Mucosa of descending colon (tissue), 3 donors: ENCODE measurements around the gene ERI2. TPM values are rescaled to one million over a fixed set of nuclear protein-coding genes. Genes with fewer than 3 reads are reported as not detected.

ENCODE experiments used
- ATAC-seq: fragments of 200-7000 bp; cut with Tn5 transposase; one replicate; pipeline ENCODE4 v1.9.1; 2020; ENCODE audit warnings: mild to moderate bottlenecking, moderate library complexity
- DNase-seq, 3 donors: peaks; one replicate each; pipeline ENCODE4 v3.0.0-alpha.2; 2020
- H3K36me3 ChIP-seq: fragments of 200-600 bp; one replicate; pipeline ENCODE4 v1.8.0; 2021; ENCODE audit warnings: low read depth, mild to moderate bottlenecking
- H3K4me1 ChIP-seq: fragments of 200-600 bp; one replicate; pipeline ENCODE4 v1.8.0; 2021; ENCODE audit warnings: low read depth, mild to moderate bottlenecking
- H3K4me3 ChIP-seq: fragments of 200-600 bp; one replicate; pipeline ENCODE4 v1.8.0; 2021; ENCODE audit warnings: mild to moderate bottlenecking
- H3K9me3 ChIP-seq: fragments of 200-600 bp; one replicate; pipeline ENCODE4 v1.8.0; 2021; ENCODE audit warnings: mild to moderate bottlenecking
- CTCF ChIP-seq: fragments of 200-600 bp; IDR thresholded peaks from one replicate; pipeline ENCODE4 v1.8.0; 2022; ENCODE audit warnings: antibody characterized with exemption, mild to moderate bottlenecking
- intact Hi-C, 2 donors: fragments of 100-400 bp; cut with DNase I in 1 of 2; cut with micrococcal nuclease in 1 of 2; formaldehyde crosslinking; loops; one replicate each; pipeline versions ENCODE4 v1.11.0 to v1.11.1; 2022; cut with DNase I, micrococcal nuclease
- total RNA-seq, 3 donors: library from RNA; stranded (reverse); fragmentation: NEBNext Ultra II Directional in 2 of 3; extraction: Animal tissue kit (Norgen Biotek cat#: 25700) in 2 of 3; gene quantifications; one replicate each; pipeline versions ENCODE4 v1.2.1 to v1.2.4, GENCODE V29; 2021 to 2023
- donor health status: DM: no; HTN: no; CAD: no; lungs with moderate emphysema.
- donor health status: DM: no; HTN: no; CAD: no.
- donor health status: DM: no; HTN: yes; CAD: no.

Gene ERI2
- total RNA-seq, 3 donors from 2014 or later, result 16.2 to 30.3 (median 30.2) TPM

DNA sequence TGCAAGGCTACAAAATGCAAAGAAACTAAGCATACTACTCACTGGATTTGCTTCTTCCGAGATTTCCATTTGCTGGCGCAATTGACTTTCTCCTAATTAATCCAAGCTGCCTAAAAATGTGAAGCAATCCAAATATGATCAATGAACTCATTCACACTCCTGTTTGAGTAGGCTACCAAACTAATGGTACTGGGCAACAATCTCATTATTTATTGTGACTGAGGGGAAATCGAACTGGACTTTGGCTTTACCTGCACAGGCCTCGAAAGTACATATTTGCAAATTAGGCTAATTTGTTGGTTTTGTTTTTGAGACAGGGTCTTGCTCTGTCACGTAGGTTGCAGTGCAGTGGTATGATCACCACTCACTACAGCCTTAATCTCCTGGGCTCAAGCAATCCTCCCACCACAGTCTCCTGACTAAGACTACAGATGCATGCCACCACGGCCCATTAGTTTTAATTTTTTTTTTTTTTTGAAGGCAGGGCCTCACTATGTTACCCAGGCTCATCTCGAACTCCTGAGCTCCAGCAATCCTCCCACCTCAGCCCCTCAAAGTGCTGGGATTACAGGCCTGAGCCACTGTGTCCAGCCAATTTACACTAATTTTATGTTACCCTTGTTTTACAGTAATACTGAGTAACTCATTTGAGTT, 2.6 kb downstream of the ERI2 start:
- H3K36me3 ChIP-seq, result no peaks in the 10 kb centered on the region
- no peaks in the 10 kb centered on the region for H3K9me3 ChIP-seq
- H3K4me1 ChIP-seq, result no peaks in the 10 kb centered on the region
- ATAC-seq (no peak), DNase-seq (no peak)
- intact Hi-C loops, result no loop called here
- no peak overlapping the region for H3K4me3 ChIP-seq
- TF ChIP-seq CTCF, result no peak

- H3K4me3 ChIP-seq, result no peak overlapping the region
- no peak for TF ChIP-seq CTCF
- intact Hi-C loops, result no loop called here
- no peaks in the 10 kb centered on the region for H3K36me3 ChIP-seq
- ATAC-seq (no peak), DNase-seq (no peak)
- no peaks in the 10 kb centered on the region for H3K4me1 ChIP-seq
- H3K9me3 ChIP-seq, result no peaks in the 10 kb centered on the region
Observed at GRCh38 chr16:20803192-20803560, 3.1 kb downstream of the ERI2 start.

DNA sequence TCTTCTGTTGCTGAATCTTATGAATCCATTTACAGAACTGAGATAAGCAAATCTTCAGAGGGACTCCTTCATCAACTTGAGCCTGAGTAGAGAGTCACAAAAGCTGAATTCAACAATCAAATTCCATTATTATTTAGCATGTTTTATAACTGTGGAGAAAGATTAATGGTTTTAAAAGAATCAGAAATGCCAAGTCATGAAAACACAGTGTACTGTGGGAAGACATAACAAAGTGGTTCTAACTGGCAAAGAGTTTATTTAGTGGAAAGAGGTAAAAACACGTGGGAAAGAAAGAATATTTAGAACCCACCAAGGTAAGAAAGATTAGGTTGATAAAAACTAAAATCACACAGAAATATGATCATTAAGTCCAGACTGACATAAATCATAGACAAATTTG, 5.0 kb downstream of the ERI2 start:
- intact Hi-C loops, result no loop called here
- TF ChIP-seq CTCF, result no peak

GRCh38 chr16:20799599-20799998, 6.7 kb downstream of the ERI2 start:
- no peak for TF ChIP-seq CTCF
- DNase-seq (no peak), ATAC-seq (no peak)
- Histone ChIP-seq H3K4me3 (no peak overlapping the region), H3K36me3 (no peaks in the 10 kb centered on the region), H3K4me1 (no peaks in the 10 kb centered on the region), H3K9me3 (no peaks in the 10 kb centered on the region)
- intact Hi-C loops, result no loop called here

More for the DNA sequence above, 5.0 kb downstream of the ERI2 start:
- DNase-seq (no peak), ATAC-seq (no peak)
- H3K4me3 ChIP-seq, result no peak overlapping the region
- H3K9me3 ChIP-seq, result no peaks in the 10 kb centered on the region
- H3K36me3 ChIP-seq, result no peaks in the 10 kb centered on the region
- no peaks in the 10 kb centered on the region for H3K4me1 ChIP-seq

DNA sequence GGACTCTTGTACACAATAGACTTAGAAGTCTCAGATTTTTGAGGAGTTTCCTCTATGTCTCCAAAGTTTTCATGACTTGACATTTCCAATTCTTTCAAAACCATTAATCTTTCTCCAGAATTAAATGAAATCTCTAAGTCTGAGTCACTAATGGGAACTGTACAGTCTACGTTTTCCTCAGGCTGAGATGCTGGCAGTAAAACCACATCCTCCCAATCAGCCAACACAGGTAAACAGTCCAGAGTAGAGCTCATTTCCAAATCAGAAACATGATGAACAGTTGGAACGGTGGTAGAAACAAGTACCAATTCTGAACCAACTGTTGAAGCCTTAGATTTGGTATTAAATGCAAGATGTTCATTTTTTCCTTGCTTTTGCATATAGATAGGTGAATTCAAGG, 7.9 kb downstream of the ERI2 start:
- no peaks in the 10 kb centered on the region for H3K9me3 ChIP-seq
- no peak for ATAC-seq
- no peak for DNase-seq
- no peaks in the 10 kb centered on the region for H3K4me1 ChIP-seq
- no peak overlapping the region for H3K4me3 ChIP-seq
- H3K36me3 ChIP-seq, result no peaks in the 10 kb centered on the region
- no peak for TF ChIP-seq CTCF
- intact Hi-C loops, result no loop called here
